ELR (cell line): ENCODE measurements around the gene NFATC2.

Experiments used
- DNase-seq: peaks from one replicate; pipeline ENCODE4 v3.0.0-alpha.2; 2015; ENCODE audit warnings: low read depth

The NFATC2 gene

DNA sequence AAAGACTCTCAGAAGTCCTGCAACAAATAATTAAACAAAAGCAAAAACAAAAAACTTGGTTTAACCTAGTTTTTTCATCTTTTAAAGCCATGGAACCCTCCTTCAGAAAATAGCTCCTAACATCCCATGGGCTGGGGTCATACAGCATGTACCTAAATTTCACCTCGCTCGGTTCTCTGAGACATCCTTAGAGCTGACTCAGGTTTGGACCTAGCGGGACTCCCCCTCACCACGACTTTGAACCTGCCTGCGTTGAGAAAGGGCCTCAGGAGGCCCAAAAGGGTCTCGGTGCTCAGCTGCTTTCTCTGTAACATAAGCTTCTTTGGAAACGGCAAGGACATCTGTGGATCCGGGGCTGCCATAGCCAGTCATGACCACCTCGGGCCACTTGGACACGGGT is 112.8 kb downstream of the NFATC2 start:
- DNase-seq = no peak

DNA sequence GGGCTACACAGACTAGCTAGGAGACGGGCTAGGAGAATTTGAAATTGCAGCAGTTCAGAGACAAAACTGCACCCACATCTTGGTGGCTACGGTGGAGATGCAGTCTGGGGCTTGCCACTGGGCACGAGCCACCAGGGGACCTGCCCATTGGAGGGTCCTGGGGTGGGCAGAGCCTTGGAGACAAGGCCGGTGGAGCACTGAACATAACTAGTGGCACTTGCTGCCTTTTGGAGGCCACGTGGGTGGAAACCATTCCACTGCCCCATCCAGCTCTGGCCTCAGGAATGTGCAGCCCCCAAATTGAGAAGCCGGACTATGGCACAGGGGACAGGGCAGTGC is 113.4 kb downstream of the NFATC2 start:
- no peak for DNase-seq

DNA sequence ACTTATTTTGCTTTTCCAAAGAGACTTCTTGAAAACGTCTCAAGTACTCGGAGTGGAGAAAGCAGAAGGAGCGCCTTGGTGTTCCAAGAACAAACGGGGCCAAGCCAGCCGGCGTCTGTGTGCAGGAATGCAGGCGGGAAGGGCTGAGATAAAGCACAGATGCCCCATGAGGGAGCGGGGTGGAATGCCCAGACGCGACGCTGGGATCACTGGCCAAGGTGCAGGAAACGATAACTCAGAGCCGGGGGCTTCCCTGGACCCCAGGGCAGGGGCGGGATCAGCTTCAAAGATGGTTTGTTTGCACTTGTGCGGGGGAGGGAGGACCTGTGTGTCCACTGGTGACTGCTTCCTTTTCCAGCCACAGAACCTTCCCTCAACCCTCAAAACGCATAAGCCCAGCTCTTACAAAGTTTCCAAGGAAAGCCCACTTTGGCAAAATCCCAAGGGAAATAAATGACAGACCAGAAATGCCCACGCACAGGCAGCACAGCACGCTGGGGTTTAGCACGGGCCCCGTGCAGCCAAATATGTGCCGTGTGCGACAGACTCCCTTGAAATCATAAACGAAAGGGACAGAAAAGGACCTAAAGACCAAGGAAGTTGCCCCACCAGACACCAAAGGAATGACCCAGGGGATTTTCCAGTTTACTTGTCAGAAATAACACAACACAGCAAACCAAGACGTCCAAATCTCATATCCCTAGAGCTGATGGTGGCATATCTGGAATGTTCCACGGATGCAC is 113.9 kb downstream of the NFATC2 start:
- DNase-seq = no peak

DNA sequence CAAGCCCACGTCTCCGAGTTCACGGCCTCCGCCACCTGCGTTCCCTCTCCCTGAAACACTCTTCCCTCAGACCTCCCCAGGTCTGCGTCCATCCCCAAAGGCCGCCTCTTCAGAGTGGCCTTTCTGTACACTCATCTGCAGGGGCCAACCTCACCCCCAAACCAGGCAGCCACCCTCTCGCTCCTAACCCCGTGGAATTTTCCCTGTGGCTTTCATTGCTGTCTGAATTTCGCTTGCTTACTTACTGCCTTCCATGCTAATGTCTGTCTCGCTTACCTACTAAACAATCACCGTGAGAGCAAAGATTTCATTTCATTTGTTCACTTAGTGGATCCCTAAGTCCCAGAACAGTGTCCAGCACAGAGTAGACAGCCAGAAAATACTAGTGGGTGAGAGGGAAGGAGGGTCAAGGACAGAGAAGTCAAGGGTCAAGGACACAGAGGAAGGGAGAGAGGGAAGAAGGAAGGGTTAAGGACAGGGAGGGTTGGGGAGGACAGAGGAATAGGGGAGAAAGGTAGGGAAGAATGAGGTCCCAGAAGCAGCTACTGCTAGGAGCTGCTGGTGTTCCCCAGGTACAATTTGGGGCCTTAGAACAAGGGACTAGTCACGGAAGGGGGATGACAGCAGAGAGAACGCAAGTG is 114.7 kb downstream of the NFATC2 start:
- no peak for DNase-seq

DNA sequence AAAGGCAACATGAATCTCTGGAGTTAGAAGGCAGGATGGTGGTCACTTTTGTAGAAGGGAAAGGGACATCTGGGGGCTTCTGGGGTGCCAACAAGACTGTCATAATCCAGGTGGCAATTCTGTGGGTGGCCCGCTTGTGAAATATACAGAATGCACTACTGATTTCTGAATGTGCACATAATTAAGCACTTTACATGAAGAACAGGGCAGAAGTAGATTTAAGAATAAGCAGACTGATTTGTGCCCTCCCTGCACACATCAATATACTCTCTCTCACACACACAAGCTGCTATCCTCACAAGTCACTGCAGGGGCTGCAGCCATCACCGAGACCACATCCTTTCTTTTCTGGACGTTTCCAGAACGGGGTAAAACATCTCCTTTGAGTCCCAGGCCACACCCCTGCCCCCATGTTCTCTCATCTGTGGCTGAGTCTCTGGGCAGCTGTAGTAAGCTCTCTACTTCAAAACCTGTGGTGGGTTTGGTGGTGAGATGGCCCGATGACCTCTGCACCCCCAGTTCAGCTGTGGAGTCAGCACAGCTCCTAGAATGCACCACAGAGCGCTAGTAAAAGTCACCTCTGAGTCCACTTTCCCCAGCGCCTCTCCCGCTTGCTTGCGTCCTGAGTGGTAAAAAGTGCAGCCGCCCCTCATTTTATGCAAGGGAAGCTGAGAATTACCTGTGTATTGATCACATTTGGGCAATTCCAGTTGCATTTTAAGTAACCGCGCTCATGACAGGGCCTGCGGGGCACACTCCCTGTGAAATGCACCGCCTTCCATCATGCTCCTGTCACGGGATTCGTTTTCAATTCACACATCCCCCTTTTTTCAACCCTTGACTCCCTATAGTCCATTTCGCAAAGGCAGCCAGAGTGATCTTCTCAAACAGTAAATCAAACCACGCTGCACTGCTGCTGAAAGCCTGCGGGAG is 115.5 kb downstream of the NFATC2 start:
- DNase-seq = no peak

DNA sequence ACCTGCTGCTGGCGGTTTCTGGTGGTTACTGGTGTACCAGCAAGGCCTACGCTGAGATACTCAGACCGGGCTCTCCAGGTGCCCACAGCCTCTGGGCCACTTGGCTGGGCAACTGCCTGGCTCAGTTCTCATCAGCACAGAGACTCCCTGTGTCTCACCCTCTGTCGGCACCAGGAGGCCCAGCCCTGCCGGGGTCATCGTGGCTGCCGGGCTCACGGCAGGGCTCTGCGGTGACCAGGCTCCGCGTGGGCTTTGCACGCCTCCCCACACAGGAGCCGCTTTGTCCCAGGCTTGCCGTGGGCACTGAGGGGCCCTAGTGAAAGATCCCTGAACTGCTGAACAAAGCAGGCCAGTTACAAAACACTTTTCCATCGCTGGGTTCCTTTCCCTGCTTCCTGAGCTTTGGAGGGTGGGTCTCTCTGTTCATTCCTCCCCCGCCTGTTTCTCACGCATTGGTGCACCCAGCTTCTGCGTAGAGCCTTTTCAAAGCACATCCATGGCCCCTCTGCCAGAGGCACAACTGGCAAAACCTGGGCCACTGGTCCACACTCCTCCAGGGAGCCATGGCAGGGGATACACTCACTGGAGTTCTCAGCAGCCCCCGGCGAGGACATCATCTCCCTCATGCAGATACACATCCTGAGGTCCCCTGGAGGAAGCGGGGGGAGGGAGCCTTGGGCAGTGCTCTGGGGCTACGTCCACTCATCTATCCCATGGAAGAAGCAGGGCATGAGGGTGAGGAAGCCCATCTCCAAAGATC is 117.0 kb downstream of the NFATC2 start:
- DNase-seq = no peak

DNA sequence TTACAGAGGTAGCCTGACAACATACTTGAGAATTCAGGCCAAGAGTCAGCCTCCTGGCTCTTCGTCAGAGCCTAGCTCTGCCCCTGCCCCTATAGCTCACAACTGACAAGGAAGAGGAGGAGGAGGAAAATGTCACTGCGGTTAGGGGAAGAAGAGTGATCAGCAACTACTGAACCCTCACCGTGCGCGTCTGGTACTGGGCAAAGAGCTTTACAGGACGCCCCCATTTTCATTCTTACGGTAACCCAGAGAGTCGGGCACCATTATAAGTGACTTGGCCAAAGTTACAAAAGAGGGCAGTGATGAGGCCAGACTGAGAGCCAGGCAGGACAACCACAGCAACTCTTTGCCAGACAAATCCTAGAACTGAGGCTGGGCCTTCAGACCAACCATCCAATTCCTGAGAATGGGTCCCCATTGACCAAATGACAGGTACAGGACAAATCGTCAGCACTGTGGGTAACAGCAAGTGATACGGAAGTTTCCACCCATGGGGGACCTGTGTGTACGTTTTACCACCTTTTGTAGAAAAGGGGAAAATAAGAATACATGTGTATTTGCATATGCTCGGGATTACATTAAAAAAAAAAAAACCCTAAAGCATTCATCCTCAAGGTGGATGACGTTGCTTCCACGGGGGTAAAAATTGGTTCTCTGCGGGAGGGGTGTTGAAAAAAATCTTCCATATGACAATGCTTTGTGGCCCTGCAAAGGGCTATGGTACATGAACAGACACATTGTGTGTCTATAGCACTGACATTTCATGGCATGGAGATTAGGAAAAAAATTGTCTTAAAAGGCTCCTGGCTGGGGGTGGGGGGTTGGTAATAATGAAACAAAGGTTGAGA is 118.0 kb downstream of the NFATC2 start:
- DNase-seq = no peak

DNA sequence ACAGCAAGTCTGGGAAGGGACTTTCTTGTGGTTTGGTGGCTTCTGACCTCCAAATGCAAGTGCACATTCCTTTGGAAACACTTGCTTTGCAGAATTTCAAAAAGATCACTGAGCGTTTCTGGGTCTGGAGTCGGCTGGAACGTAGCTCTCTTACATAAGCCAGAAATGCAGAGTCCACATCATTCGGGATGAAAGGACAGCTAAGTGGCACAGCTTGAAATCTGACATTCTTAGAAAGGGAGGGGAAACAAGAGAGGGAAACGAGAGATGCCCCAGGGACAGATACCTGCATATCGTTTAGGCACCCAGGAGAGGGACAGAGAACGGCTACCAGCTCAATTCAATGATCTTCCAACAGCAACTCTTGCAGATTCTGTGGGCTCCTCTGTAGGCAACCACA is 118.7 kb downstream of the NFATC2 start:
- no peak for DNase-seq

DNA sequence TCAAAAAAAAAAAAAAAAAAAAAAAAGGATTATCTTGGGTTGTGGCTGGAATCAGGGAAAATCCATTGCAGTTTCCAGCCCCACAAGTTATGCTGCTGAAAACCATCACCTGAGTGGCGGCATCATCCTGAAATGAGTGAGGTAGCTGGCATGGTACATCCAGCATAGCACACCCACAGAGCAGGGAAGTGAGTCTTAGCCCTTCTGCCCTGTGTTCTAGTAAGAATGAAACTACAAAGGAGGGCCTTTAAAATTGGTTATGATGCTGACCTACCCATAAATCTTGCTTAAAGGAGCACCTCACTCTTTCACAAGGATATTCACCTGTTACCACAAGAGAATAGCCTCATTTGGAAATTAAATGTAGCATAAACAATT is 119.2 kb downstream of the NFATC2 start:
- no peak for DNase-seq

DNA sequence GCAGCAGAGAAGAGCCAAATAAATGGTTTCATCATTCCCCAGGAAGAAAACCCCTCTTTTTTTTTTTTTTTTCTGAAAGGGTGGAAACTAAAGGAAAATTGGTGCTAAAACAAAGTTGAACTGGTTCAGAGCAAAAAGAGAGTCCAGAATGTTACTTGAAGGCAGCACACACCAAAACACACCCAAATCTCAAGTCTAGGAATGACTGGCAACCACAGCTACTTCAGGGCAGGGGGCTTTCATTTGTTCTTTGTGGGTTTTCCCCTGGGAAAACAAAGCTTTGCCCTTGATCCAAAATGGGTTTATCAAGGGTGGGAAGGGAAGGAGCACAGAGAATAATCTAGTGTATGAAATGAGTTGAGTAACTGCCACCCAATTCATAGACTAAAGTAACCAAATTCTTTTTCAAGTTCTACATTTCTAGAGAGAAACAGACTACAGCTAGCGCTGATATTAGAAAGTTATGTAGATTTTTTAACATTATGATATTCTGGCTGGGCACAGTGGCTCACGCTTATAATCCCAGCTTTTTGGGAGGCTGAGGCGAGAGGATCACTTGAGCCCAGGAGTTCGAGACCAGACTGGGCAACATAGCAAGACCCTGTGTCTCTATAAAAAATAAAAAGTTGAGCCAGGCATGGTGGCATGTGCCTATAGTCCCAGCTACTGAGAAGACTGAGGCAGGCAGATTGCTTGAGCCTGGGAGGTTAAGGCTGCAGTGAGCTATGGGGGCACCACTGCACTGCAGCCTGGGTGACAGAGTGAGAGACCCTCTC is 119.8 kb downstream of the NFATC2 start:
- DNase-seq = no peak

DNA sequence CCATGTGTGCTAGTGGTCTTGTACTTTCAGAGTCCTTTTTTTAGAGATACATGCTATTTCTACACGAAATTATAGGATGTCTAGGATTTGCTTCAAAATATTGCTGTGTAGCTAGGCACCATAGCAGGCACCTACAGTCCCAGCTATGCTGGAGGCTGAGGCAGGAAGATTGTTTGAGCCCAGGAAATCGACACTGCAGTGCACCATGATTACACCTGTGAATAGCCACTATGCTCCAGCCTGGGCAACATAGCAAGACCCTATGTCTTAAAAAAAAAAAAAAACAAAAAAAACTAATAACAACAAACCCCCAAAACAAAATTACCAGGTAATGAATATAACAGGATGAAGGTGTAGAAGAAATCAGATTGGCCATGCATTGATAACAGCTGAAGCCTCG is 121.7 kb downstream of the NFATC2 start:
- no peak for DNase-seq

DNA sequence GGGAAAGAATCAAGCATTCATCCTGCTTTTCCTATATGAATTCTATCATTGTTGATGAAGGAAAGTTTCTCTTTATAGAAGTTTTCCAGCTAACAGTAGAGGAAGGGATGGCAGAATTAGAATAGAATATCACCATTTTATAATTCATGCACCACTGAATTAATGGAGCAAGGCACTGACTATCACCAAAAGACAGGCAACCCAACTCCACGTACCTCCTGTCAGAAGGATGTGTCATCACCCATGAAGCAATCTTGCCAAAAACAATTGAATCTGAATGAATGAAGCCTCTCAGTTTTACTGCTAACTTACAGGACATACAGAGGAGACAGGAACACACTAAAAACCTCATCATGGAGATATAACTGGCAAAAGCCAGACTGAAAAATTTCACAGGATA is 122.4 kb downstream of the NFATC2 start:
- DNase-seq = peak; percentile 54

DNA sequence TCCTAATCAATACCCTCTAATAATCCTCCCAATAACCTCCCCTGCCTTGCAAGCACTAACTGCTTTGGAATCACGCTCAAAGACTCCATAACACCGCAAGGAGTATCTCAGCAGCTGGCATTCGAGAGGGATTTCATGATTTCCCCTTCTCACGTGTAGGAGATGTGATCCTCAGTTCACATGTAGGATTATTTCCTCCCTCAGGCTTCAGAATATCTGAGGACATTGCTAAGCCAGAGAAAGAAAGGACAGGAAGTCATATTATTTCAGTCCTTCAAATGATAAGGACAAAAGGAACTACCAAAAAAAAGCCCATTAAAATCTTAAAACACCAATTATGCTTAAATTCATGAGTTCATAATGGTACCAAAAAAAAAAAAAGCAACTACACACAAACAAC is 122.9 kb downstream of the NFATC2 start:
- DNase-seq = no peak

DNA sequence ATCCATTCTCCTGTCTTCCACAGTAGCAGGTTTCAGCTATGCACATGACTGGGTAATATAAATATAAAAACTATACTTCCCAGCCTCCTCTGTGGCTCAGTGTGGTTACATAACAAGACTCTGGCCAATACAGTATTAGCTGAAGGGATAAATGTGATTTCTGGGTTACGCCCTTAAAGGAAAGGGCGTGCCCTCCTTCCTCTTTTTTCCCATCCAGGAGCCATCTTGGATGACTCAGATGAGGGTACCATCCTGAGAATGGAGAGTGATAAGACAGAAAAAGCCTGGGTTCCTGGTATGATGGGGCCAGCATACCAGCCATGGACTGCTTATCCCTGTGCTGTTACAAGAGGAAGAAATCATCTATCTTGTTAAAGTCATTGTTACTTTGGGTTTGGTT is 123.3 kb downstream of the NFATC2 start:
- no peak for DNase-seq

DNA sequence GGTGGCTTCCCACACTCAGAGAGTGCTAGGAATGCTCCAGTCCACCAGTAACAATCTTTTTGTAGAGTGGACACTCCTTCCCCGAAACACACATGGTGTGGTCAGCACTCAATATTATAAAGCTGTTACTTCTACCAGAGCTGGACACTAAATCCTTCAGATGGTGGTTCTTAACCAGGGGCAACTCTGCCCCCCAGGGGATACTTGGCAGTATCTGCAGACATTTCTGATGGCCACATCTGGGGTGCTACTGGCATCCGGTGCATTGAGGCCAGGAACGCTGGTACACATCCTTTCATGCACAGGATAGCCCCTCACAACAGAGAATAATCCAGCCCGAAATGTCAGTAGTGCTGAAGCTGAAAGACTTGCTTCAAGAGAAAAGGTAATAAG is 124.4 kb downstream of the NFATC2 start:
- DNase-seq = peak; percentile 22

DNA sequence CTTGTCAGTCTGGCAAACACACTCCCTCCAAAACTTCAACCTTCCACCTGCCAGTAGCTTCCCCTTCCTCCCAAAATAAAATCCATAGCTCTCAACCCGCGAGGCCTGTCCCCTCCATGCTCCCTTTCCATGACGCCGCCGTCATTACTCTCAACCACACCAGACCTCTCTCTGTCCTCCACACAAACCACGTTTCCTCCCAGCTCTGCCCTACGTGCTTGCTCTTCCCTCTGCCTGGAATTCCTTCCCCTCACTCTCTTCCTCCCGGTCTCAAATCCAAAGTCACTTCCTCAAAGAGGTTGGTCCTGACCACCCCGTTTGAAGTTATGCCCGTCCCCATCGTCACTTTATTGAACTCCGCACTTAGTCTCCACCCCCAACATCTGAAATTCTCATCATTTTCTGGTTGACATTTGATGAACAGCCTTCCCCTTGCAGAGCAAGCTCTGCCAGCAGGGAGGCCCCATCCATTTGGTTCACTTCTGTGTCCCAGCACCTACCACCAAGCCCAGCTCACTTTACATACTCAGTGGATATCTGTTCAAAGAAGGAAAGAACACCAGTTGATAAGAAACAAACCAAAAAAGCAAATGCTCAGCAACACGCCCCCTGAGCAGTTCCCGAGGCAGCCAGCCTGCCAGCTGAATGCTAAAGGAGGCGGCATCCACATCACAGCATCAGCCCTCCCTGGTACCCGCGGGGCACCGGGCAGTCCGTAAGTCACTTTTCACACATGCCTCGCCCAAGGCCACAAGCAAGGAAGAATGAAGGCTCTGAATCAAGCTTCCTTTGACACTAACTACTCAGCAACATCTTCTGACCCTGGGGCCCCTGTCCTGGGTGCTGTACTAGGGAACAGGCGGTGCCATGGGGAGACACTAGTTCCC is 125.0 kb downstream of the NFATC2 start:
- DNase-seq = no peak

DNA sequence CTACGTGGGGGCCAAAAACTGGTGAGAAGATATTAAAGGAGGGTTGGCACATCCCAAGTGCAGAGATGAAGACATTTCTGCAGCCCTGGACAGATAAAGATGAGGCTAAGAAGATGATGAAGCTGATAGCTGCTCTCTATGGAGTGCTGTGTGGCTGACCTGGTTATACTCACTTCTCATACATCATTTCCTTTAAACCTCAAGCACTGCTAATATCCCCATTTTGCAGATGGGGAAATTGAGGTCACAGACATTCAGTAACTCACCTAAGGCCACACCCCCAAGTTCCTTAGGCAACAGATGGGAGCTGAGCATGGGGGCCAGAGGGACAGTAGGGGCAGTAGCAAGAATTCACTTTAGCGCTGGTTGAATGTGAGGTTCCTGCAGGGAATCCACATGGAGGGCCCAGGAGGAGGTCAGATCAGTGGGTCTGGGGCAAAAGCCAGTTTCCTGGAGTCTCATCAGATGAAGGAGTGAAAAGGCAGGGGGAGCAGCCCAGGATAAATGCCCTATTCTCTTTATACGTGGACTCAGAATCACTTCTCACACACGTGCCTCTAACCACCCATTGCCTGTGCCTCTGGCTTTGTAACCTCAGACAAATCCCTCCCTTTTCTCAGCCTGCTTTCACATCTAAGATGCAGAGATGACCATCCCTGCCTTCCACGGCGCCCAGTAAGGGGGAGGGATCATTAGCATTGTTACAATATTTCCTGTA is 125.8 kb downstream of the NFATC2 start:
- DNase-seq = no peak

DNA sequence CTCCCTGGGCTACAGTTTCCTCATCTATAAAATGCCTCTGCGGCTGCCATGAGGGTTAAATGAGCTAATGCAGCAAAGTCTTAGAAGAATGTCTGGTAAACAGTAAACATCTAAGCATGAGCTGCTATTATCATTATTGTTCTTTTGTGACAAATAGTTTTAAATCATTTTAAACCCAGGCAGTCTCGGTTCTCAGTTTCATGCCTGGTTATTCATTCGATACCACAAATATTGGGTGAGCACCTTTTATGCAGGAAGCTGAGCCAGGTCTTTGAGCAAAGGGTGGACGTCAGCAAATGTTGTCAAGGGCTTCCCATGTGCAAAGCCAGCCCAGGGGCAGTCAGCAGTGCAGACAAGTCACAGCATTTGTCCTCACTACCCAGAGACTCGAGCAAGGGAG is 128.7 kb downstream of the NFATC2 start:
- no peak for DNase-seq

DNA sequence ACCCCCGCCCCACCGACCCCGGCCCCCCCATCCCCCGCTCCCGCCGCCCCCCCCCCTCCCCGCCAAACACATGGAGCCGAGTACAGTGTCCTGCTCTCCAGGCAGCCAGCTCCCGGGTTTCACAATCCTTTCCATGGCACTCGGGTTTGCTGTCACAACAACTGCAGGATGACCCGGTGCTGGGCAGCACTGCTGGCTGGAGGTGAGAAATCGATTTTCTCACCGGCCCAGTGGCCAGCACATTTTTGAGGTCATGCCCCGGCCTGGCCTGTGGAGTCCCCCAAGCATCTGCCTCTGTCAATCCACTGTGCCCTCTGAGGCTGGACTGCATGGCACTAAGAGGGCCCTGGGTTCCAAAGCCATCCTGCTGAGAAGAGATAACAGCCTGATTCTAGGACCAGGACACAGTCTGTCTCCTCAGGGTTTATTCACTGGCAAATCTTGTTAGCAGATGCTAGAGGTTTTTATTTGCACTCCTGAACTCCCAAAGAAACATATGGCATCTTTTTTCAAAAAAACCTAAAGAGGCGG is 129.5 kb downstream of the NFATC2 start:
- peak; percentile 19 for DNase-seq
